Measurements from ENCODE around the gene ADCY10.

ADCY10 gene

GRCh38 chr1:167922023-167922422, 8.1 kb upstream of the ADCY10 start:
- no peak for TF ChIP-seq CTCF (IDR thresholded peaks at IDR 0.05; ENCODE audit: borderline replicate concordance, control extremely low read depth, extremely low read depth, insufficient read depth, missing control alignments)
- peak; percentile 48 for DNase-seq (ENCODE audit: low spot score)
- in situ Hi-C loops (cut with MboI; ENCODE audit: low sequenced_read_pairs, unreplicated experiment): no loop called here

- TF ChIP-seq CTCF (IDR thresholded peaks at IDR 0.05; ENCODE audit: borderline replicate concordance, control extremely low read depth, extremely low read depth, insufficient read depth, missing control alignments): no peak
- DNase-seq (ENCODE audit: low spot score): no peak
- in situ Hi-C loops (cut with MboI; ENCODE audit: low sequenced_read_pairs, unreplicated experiment): no loop called here
Measured at GRCh38 chr1:167916766-167917511, 3.0 kb upstream of the ADCY10 start.

GRCh38 chr1:167915569-167915968, 1.6 kb upstream of the ADCY10 start:
- TF ChIP-seq CTCF (IDR thresholded peaks at IDR 0.05; ENCODE audit: borderline replicate concordance, control extremely low read depth, extremely low read depth, insufficient read depth, missing control alignments): no peak
- no peak for DNase-seq (ENCODE audit: low spot score)
- in situ Hi-C loops (cut with MboI; ENCODE audit: low sequenced_read_pairs, unreplicated experiment): no loop called here

- no peak for DNase-seq (ENCODE audit: low spot score)
- in situ Hi-C loops (cut with MboI; ENCODE audit: low sequenced_read_pairs, unreplicated experiment): no loop called here
Measured at GRCh38 chr1:167912294-167912693, 1.6 kb downstream of the ADCY10 start.

GRCh38 chr1:167911413-167911812, 2.5 kb downstream of the ADCY10 start:
- in situ Hi-C loops (cut with MboI; ENCODE audit: low sequenced_read_pairs, unreplicated experiment): no loop called here
- no peak for TF ChIP-seq CTCF (IDR thresholded peaks at IDR 0.05; ENCODE audit: borderline replicate concordance, control extremely low read depth, extremely low read depth, insufficient read depth, missing control alignments)
- no peak for DNase-seq (ENCODE audit: low spot score)

More at GRCh38 chr1:167912294-167912693, 1.6 kb downstream of the ADCY10 start:
- TF ChIP-seq CTCF (IDR thresholded peaks at IDR 0.05; ENCODE audit: borderline replicate concordance, control extremely low read depth, extremely low read depth, insufficient read depth, missing control alignments): no peak

GRCh38 chr1:167910530-167910929, 3.4 kb downstream of the ADCY10 start:
- in situ Hi-C loops (cut with MboI; ENCODE audit: low sequenced_read_pairs, unreplicated experiment): no loop called here
- DNase-seq (ENCODE audit: low spot score): no peak
- TF ChIP-seq CTCF (IDR thresholded peaks at IDR 0.05; ENCODE audit: borderline replicate concordance, control extremely low read depth, extremely low read depth, insufficient read depth, missing control alignments): no peak

Data from GM13976 (cell line).